ENCODE data around the gene PLXNB2. TPM values are rescaled to one million over a fixed set of nuclear protein-coding genes. Genes with fewer than 3 reads are reported as not detected.

The PLXNB2 gene
- polyA plus RNA-seq, 1 donor from 2014 or later = 38.6 TPM

GRCh38 chr22:50339945-50340879, 32.8 kb upstream of the PLXNB2 start:
- Histone ChIP-seq H3K27ac (ENCODE audit: low read length) (no peak overlapping the region), H3K36me3 (ENCODE audit: insufficient read depth, low read length) (no peaks in the 10 kb centered on the region), H2AFZ (ENCODE audit: low read depth, low read length) (no peak overlapping the region), H4K20me1 (ENCODE audit: insufficient read depth) (no peaks in the 10 kb centered on the region), H3K79me2 (replicated peaks; ENCODE audit: insufficient read depth, low read length) (peaks cover 7% of the 10 kb centered on the region), H3K4me3 (ENCODE audit: low read length) (no peak overlapping the region), H3K4me2 (ENCODE audit: low read length) (no peak overlapping the region), H3K9ac (ENCODE audit: low read length) (no peak overlapping the region), H3K9me3 (ENCODE audit: low read length) (no peaks in the 10 kb centered on the region), H3F3A (ENCODE audit: insufficient read depth, low read length, poor library complexity, severe bottlenecking) (no peaks in the 10 kb centered on the region), H3K9me2 (ENCODE audit: insufficient read depth, low read length) (no peaks in the 10 kb centered on the region), H3K27me3 (ENCODE audit: insufficient read depth, low read depth, low read length) (no peaks in the 10 kb centered on the region)
- TF ChIP-seq MXI1 (conservative IDR thresholded peaks at IDR 0.05; ENCODE audit: poor library complexity, severe bottlenecking) = no peak
- TF ChIP-seq REST (IDR thresholded peaks at IDR 0.05; ENCODE audit: borderline replicate concordance) = no peak
- no peak for TF ChIP-seq EZH2 (IDR thresholded peaks at IDR 0.05; ENCODE audit: borderline replicate concordance, insufficient read depth, low read length, poor library complexity, severe bottlenecking)
- TF ChIP-seq POLR2AphosphoS5 (IDR thresholded peaks at IDR 0.05) = no peak
- no peak for TF ChIP-seq CTCF (IDR thresholded peaks at IDR 0.05; ENCODE audit: poor library complexity, severe bottlenecking)
- no peak for TF ChIP-seq EP300 (conservative IDR thresholded peaks at IDR 0.05; ENCODE audit: poor library complexity, severe bottlenecking)
- TF ChIP-seq SMC3 (conservative IDR thresholded peaks at IDR 0.05; ENCODE audit: poor library complexity) = no peak
- TF ChIP-seq TAF1 (IDR thresholded peaks at IDR 0.05; ENCODE audit: low read depth) = no peak
- no peak for TF ChIP-seq RAD21 (conservative IDR thresholded peaks at IDR 0.05)

- no peak overlapping the region for H3K27ac ChIP-seq (ENCODE audit: low read length)
- H3K27me3 ChIP-seq (ENCODE audit: insufficient read depth, low read depth, low read length) = no peaks in the 10 kb centered on the region
- peaks cover 7% of the 10 kb centered on the region for H3K79me2 ChIP-seq (replicated peaks; ENCODE audit: insufficient read depth, low read length)
- H3K4me3 ChIP-seq (ENCODE audit: low read length) = no peak overlapping the region
- H4K20me1 ChIP-seq (ENCODE audit: insufficient read depth) = no peaks in the 10 kb centered on the region
- no peaks in the 10 kb centered on the region for H3K9me2 ChIP-seq (ENCODE audit: insufficient read depth, low read length)
- no peak overlapping the region for H2AFZ ChIP-seq (ENCODE audit: low read depth, low read length)
- H3K9me3 ChIP-seq (ENCODE audit: low read length) = no peaks in the 10 kb centered on the region
- no peaks in the 10 kb centered on the region for H3F3A ChIP-seq (ENCODE audit: insufficient read depth, low read length, poor library complexity, severe bottlenecking)
- H3K9ac ChIP-seq (ENCODE audit: low read length) = no peak overlapping the region
- H3K36me3 ChIP-seq (ENCODE audit: insufficient read depth, low read length) = no peaks in the 10 kb centered on the region
- TF ChIP-seq SMC3 (conservative IDR thresholded peaks at IDR 0.05; ENCODE audit: poor library complexity) = no peak
- no peak for TF ChIP-seq EZH2 (IDR thresholded peaks at IDR 0.05; ENCODE audit: borderline replicate concordance, insufficient read depth, low read length, poor library complexity, severe bottlenecking)
- no peak overlapping the region for H3K4me2 ChIP-seq (ENCODE audit: low read length)
Observed at GRCh38 chr22:50338860-50339462, 31.5 kb upstream of the PLXNB2 start.

Measured in neural cell (in vitro differentiated cells).